Stimulated activated CD8-positive, alpha-beta memory T cell treated with anti-CD3 and anti-CD28 coated beads, Interleukin-4, amount 100 ng/mL, for 4 hours (primary cell): Measurements from ENCODE around the gene UBE2G2.

Source experiments
- DNase-seq, 2 donors: peaks; one replicate each; pipeline ENCODE4 v3.0.0-alpha.2; 2020; ENCODE audit warnings: low read depth in 2 of 2, low spot score in 1 of 2

UBE2G2 gene

GRCh38 chr21:44751799-44752636 is 49.6 kb downstream of the UBE2G2 start:
- DNase-seq, result no peak

GRCh38 chr21:44751186-44751798 is 50.3 kb downstream of the UBE2G2 start:
- no peak for DNase-seq

- DNase-seq, result no peak
Observed at GRCh38 chr21:44750675-44751025, 51.0 kb downstream of the UBE2G2 start.

GRCh38 chr21:44749759-44750674 is 51.6 kb downstream of the UBE2G2 start:
- no peak for DNase-seq

GRCh38 chr21:44749116-44749758 is 52.4 kb downstream of the UBE2G2 start:
- no peak for DNase-seq

GRCh38 chr21:44748621-44749020 is 53.0 kb downstream of the UBE2G2 start:
- DNase-seq, result no peak

DNA sequence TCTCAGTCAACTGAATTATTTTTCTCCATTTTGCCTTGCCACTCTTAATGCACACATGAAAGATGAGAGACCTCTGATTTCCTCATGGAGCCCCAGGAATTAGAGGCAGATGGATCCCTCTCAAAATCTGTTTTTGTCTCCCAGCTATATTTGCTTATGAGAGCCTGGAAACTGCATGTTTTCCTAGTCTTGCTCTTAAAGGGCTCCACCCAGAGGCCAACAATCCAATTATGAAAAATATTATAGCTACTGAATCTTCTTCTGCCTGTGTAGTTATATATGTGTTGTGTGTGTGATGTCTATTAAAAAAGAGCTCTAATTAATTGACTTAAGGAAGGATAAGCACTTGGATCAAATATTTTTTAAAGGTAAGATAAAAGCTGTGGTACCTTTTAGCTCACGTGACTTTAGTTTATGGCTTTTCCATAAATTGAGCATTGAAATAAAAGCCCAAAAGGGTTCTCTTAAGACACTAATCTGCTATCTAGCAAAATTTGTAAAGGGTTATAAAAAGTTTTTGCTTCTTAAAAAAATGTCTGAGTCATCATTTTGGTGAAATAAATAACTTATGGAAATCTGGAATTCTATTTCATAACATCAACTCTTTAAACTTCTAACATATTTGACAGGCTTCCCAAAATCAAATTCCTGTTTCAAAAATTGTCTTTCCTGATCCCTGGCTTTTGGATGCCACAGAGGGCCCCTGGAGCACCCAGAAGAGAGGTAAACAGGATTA is 59.0 kb downstream of the UBE2G2 start:
- DNase-seq, result no peak

- no peak for DNase-seq
Observed at GRCh38 chr21:44741921-44742320, 59.7 kb downstream of the UBE2G2 start.

DNA sequence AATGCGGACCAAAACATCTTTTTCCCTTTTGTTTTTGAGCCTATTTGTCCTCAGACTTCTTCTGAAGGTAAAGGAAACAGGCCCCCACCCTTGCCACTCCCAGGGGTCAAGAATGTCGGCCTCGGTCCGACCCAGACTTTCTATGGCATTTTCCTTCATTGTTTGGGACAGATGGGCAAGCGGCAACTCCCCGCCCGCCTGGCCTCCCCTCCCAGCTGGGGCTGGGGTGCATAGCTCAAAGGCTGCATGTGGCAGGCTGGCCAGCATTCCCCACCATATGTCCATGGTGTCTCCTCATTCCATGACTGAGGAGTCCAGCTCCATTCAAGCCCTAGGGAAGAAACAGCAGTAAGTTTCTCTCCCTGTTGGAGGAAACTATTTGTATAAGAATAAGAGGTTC is 60.9 kb downstream of the UBE2G2 start:
- DNase-seq, result no peak

DNA sequence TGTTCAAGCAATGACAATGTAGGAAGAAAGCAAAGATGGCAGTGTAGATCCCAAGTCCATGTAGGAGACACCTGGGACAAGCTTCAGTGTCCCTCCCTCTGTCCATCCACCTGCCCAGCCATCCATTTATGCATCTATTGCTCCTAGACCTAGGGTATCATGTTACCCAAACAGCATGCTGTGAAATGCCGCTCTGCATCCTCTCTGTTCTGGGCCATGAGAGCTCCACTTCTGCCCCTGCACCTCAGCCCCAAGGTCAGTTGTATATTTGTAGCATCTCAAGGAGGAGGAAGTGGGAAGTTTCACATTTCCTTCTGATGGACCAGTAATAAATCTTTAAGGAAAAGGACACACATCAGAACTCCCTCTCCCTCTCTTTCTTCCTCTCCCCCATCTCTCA is 62.3 kb downstream of the UBE2G2 start:
- DNase-seq, result no peak

GRCh38 chr21:44738621-44739020 is 63.0 kb downstream of the UBE2G2 start:
- DNase-seq, result no peak

GRCh38 chr21:44737706-44738354 is 63.8 kb downstream of the UBE2G2 start:
- DNase-seq, result no peak

DNA sequence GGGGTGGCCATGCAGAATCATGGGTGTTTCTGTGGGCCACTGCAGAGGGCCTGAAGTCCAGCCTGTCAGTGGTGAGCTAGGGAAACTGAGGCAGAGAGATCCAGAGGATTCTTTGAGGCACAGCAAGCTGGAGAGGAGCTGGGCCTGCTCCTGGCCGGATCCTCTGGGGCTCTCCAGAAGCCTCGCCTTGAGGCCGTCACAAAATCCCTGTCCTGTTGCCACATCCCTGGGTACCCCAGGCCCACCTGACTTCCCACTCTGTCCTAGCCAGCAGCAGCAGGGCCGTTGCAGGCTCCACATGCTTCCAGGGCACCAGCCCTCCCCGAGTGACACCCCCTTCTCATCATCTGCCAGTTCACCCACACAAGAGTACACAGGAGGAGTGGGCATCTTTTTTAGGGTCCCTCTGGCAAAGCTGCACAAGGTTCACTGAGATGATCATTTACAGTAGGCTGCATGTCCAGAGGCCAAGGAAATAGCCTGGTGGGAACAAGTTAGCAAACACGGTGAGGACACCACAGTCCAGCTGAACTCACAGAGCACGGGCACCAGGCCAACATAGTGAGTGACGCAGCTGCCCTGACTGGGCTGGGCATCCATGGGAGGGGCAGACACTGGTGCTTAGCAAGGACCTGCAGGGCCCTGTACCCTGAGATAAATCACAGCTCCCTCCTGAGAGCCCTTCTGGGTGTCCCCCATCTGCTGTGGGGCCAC is 65.2 kb downstream of the UBE2G2 start:
- no peak for DNase-seq

DNA sequence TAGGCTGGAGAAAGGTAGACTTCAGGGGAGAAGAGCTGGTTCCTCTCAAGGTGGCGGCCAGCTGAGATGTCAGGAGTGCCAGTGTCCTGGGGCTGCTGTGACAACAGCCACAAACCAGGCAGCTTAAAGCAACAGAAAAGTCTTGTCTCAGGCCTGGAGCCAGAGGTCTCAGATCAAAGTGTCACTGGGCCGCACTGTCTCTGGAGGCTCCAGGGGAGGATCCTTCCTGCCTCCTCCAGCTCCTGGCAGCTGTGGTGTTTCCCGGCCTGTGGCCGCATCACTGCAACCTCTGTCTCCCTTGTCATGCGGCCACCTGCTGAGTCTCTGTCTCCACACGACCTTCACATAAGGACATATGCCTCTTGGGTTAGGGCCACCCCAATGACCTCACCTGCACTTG is 65.8 kb downstream of the UBE2G2 start:
- no peak for DNase-seq

DNA sequence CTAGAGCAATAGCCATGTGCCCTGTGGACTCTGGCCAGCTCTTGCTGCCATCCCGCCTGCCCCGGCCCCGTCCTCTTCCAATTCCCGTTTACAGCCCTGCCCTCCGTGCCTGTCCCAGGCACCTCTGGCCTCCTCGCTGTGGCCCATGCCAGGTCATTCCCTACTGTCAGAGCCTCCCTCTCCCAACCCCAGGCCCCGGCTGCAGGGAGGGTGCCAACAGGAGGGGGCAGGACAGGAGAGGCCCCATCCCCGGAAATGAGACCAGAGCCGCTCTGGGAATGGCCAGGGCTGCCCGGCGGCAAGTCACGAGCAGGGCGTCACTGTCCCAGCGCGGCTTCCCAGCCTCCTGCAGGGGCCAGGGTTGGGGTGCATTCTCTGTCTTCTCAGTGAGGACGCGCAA is 66.8 kb downstream of the UBE2G2 start:
- DNase-seq, result no peak

DNA sequence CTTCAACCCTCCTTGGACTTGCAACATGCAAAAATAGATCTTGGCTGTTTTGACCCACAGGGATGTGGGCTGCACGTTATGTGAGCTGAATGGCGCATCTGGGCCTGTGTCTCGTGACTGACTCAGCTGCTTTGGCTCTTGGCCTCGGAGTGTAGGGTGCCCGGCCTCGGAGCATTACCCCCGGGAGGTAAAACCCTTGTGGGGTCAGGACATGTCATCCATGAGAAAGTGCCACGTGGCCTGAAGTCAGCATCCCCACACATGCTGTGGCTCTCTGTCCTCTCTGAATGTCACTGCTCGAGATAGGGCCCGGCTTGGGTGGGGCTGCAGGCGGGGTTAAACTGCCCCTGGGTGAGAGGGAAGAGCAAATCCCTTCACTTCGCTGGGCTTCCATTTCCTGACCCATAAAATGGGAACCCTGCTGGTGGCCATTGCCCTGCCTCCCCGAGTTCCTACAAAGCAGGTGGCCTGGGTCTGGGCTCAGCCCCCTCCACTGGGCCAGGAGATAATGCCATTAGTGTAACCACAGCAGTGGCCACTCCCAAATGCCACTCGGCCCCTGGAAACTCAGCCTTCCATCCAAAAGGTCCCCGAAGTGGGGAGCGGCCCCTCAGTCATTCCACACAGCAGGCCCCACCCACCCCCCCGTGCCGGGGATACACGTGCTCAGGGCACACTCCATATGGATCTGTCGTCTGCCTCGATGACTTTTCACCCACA is 67.4 kb downstream of the UBE2G2 start:
- no peak for DNase-seq

DNA sequence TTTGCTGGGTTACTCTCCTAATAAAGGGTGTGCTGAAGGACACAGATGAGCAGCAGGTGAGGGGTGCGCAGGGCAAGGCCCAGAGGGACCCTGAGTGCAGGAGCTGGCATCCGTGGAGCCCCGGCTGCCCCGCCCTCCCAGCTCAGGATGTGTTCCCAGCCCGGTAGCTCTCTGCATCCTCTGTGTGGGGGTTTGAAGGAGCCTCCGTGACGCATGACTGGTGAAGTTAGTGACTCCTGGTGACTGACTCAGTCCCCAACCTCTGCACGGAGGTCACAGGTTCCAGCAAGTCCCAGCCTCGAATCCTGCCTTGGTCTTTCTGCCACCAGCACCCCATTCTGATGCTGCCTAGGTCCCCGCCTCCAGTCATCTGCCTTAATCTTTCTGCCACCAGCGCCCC is 68.7 kb downstream of the UBE2G2 start:
- no peak for DNase-seq

DNA sequence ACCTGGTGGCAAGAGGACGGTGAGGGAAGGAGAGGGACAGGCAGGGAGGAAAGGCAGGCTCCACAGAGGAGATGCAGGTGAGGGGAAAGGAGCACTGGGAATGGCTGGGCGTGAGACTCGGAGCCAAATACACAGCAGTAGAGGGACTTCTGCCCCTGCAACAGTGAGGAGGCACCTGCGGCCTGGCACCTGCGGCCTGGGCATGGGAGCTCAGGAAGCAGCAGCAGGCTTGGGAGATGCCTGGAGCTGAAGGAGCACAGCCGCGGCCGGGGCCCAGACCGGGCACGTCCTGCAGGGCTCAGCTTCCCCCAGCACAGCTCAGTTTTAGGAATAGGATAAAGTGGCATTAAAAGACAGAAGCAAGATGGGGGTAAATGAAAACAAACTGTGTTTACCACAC is 69.4 kb downstream of the UBE2G2 start:
- DNase-seq, result no peak
